Mononuclear cell (primary cell): Measurements from ENCODE around the gene PRMT9. TPM values are rescaled to one million over a fixed set of nuclear protein-coding genes. Genes with fewer than 3 reads are reported as not detected.
A peak's percentile ranks its signal among the peaks of the same experiment; 100 is the strongest.

Source experiments
- H3K27me3 ChIP-seq: 2 replicates; pipeline ENCODE4 v1.6.0; 2011; ENCODE audit warnings: low read length, control low read depth; ENCODE audit not compliant: insufficient read depth
- H3K4me1 ChIP-seq: 2 replicates; pipeline ENCODE4 v1.5.1; 2011; ENCODE audit warnings: mild to moderate bottlenecking, low read length, control low read depth; ENCODE audit not compliant: insufficient read depth
- H3K4me3 ChIP-seq: 2 replicates; pipeline ENCODE4 v1.5.1; 2011; ENCODE audit warnings: mild to moderate bottlenecking, low read length, moderate library complexity
- H3K9me3 ChIP-seq: 2 replicates; pipeline ENCODE4 v1.5.1; 2011; ENCODE audit warnings: low read depth, mild to moderate bottlenecking, control low read depth, low read length
- total RNA-seq: library from RNA; depleted of rRNA; stranded (reverse); fragments of >200 nt; gene quantifications from one replicate; pipeline ENCODE4 v1.2.3, GENCODE V29; 2012

PRMT9 gene
- total RNA-seq, 1 donor: 19.3 TPM

DNA sequence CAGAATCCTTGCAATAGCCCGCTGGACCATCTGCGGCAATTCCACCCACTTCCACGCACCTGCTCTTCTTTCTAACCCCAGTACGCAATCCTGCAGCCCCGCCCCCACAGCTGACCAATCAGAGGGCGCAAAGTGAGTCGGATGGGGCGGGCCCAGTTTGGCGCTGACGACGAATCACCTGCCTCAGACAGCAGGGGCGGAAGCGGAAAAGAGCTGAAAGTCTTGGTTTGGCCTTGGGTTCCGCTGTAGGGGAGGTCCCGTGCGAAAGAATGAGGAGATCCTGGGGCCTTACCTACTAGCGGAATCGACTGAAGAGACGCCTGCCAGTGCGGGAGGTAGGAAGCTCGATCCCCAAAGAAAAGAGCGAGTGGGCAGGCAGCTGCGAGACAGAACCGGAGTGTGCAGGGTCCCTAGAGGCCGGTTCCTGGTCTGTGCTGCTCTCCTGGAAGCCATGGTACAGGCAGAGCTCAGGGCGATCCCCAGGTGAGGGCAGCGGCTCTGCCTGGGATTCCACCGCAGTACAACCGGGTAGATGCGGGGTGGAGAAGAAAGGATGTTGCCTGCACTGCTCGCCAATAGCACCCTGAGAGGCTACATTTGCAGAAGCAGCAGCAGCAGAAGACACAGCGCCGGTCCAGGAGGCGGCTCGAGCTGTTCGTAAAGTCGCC is 66.7 kb downstream of the PRMT9 start, which contains the start of gene TMEM184C:
Gene TMEM184C, plus strand, starts transcription at position 225 of the 668 bp plus-strand sequence. CDS start 560 bp downstream, outside the sequence.
- Histone ChIP-seq H3K4me3 (peak within 1 kb of the TSS; percentile 92), H3K9me3 (no peaks in the 10 kb centered on the region), H3K4me1 (peaks cover 36% of the 10 kb centered on the region), H3K27me3 (peaks cover 14% of the 10 kb centered on the region)

- peaks cover 36% of the 10 kb centered on the region for H3K4me1 ChIP-seq
- H3K4me3 ChIP-seq: peak overlapping the region; percentile 92
- no peaks in the 10 kb centered on the region for H3K9me3 ChIP-seq
- peaks cover 14% of the 10 kb centered on the region for H3K27me3 ChIP-seq
These were observed 67.2 kb downstream of the PRMT9 start for GRCh38 chr4:147616849-147617172.

GRCh38 chr4:147610686-147611085 is 73.3 kb downstream of the PRMT9 start:
- Histone ChIP-seq H3K9me3 (no peaks in the 10 kb centered on the region), H3K4me1 (no peaks in the 10 kb centered on the region), H3K4me3 (no peak overlapping the region), H3K27me3 (peaks cover 25% of the 10 kb centered on the region)

GRCh38 chr4:147607471-147607870 is 76.5 kb downstream of the PRMT9 start:
- H3K27me3 ChIP-seq: peaks cover 11% of the 10 kb centered on the region
- H3K4me1 ChIP-seq: no peaks in the 10 kb centered on the region
- H3K9me3 ChIP-seq: no peaks in the 10 kb centered on the region
- H3K4me3 ChIP-seq: no peak overlapping the region

DNA sequence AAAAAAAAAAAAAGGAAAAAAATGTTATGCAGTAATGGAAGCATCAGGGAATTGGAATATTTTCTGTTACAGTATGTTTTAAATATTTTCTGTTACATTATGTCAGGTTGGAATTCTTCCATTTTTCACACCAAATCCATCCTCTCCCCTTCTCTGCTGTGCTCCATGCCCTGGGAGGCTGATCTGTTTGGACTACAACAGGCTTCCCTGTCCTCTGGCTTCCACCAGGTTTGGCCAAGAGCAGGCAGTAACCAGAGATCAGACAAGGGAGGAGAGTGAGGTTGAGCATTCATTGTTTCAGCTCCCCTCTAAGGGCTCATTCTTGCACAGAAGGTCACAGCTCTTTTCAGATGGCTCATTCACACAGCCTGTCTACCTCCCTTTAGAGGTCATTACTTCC is 78.5 kb downstream of the PRMT9 start:
- Histone ChIP-seq H3K4me3 (no peak overlapping the region), H3K9me3 (no peaks in the 10 kb centered on the region), H3K27me3 (peaks cover 8% of the 10 kb centered on the region), H3K4me1 (no peaks in the 10 kb centered on the region)

DNA sequence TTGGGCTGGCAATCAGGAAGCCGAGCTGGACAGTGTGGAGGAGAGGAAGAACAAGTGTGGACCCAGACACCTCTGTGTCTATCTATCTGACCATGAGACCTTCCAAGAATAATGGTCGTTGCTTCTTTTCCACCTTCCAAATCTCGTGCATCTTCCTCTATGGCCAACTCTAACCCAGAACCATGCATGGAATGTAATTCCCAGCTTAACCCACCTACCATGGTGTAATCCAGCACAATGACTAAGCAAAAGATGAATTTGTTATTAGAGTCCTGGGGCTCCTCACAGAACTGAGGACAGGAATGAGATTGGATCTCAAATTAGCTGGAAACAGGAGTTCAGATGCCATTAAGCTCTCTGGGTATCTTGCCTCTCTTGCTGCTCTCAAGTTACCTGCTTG is 84.2 kb downstream of the PRMT9 start:
- Histone ChIP-seq H3K4me3 (no peak overlapping the region), H3K4me1 (no peaks in the 10 kb centered on the region), H3K9me3 (no peaks in the 10 kb centered on the region), H3K27me3 (no peaks in the 10 kb centered on the region)

- Histone ChIP-seq H3K4me3 (no peak overlapping the region), H3K9me3 (no peaks in the 10 kb centered on the region)
These were observed 84.8 kb downstream of the PRMT9 start for GRCh38 chr4:147599206-147599605.

GRCh38 chr4:147597561-147597960 is 86.4 kb downstream of the PRMT9 start:
- Histone ChIP-seq H3K4me1 (no peaks in the 10 kb centered on the region), H3K27me3 (peaks cover 2% of the 10 kb centered on the region), H3K4me3 (no peak overlapping the region), H3K9me3 (no peaks in the 10 kb centered on the region)

More at GRCh38 chr4:147599206-147599605, 84.8 kb downstream of the PRMT9 start:
- Histone ChIP-seq H3K27me3 (no peaks in the 10 kb centered on the region), H3K4me1 (no peaks in the 10 kb centered on the region)

- Histone ChIP-seq H3K9me3 (no peaks in the 10 kb centered on the region), H3K4me3 (no peak overlapping the region), H3K4me1 (no peaks in the 10 kb centered on the region), H3K27me3 (peaks cover 2% of the 10 kb centered on the region)
These were observed 87.0 kb downstream of the PRMT9 start for GRCh38 chr4:147596981-147597380.

GRCh38 chr4:147596377-147596776 is 87.6 kb downstream of the PRMT9 start:
- no peaks in the 10 kb centered on the region for H3K4me1 ChIP-seq
- H3K9me3 ChIP-seq: no peaks in the 10 kb centered on the region
- peaks cover 2% of the 10 kb centered on the region for H3K27me3 ChIP-seq
- H3K4me3 ChIP-seq: no peak overlapping the region

DNA sequence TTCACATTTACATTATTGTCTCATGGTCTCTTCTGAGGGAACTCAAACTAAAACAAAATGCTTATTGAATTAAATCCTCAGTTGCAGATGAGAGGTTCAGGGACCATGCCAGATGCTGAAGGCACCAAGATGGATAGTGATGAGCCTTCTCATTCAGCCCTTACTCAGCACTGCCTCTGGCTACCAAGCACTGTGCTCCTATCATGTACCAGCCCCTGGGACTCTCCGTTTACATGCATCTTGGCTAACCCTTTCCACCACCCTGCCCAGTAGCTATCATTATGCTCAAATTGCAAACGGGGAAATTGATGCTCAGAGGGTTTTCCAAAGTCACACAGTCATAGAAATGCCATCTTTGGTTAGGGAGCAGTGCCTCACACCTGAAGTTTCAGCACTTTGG is 89.4 kb downstream of the PRMT9 start:
- H3K27me3 ChIP-seq: peaks cover 2% of the 10 kb centered on the region
- H3K9me3 ChIP-seq: no peaks in the 10 kb centered on the region
- H3K4me3 ChIP-seq: no peak overlapping the region
- H3K4me1 ChIP-seq: no peaks in the 10 kb centered on the region

- no peaks in the 10 kb centered on the region for H3K9me3 ChIP-seq
- H3K4me3 ChIP-seq: no peak overlapping the region
- H3K4me1 ChIP-seq: no peaks in the 10 kb centered on the region
- H3K27me3 ChIP-seq: peaks cover 2% of the 10 kb centered on the region
These were observed 89.9 kb downstream of the PRMT9 start for GRCh38 chr4:147594107-147594506.

- Histone ChIP-seq H3K4me3 (no peak overlapping the region), H3K4me1 (no peaks in the 10 kb centered on the region), H3K27me3 (peaks cover 3% of the 10 kb centered on the region), H3K9me3 (no peaks in the 10 kb centered on the region)
These were observed 92.9 kb downstream of the PRMT9 start for GRCh38 chr4:147591106-147591505.

DNA sequence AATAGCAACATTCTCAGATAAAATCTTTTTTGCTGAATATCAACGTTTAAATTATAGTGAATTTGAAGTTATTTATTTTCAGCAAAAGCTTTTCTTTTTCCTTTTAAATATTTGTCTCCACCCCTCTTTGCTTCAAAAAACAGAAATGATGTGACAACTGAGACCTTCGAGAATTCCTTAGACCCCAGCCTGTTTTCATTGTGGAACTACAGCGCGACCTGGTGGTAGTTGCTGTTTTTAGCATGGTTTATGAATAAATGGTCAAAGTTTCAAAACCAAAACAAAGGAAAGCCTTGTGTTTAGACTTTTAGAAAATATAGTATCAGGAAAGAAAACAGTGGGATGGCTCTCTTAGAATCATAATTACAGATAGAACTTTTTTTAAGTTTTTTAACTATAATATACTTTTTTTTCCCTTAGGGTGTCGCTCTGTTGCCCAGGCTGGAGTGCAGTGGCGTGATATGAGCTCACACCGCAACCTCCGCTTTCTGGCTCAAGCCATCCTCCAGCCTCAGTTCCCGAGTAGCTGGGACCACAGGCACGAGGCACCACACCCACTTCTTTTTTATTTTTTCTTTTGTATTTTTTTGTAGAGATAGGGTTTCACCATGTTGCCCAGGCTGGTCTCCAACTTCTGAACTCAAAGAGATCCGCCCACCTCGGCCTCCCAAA is 93.6 kb downstream of the PRMT9 start:
- H3K4me1 ChIP-seq: no peaks in the 10 kb centered on the region
- no peaks in the 10 kb centered on the region for H3K9me3 ChIP-seq
- H3K4me3 ChIP-seq: no peak overlapping the region
- peaks cover 5% of the 10 kb centered on the region for H3K27me3 ChIP-seq

DNA sequence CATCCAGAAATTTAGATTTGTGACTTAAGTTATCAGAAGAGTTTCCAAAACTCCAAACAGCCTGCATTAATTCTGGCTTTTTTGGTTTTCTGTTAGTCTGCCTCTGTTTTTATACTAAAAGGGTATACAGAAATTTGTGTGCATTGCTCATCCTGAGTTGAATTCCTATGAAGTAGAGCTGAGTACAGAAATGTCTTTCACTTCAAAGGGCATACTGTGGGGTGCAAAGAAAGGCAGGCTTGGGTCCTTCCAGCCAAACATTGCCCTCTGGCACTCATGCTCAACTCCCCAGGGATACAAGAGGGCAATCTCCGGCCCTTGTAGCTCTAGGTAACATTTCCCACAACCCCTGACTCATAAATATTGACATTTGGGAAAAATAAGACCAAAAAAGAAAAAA is 94.4 kb downstream of the PRMT9 start:
- H3K4me3 ChIP-seq: no peak overlapping the region
- no peaks in the 10 kb centered on the region for H3K9me3 ChIP-seq
- H3K4me1 ChIP-seq: no peaks in the 10 kb centered on the region
- H3K27me3 ChIP-seq: peaks cover 5% of the 10 kb centered on the region
